Left cardiac atrium (tissue), 4 donors: ENCODE data around the gene PPP1R1C. TPM values are rescaled to one million over a fixed set of nuclear protein-coding genes. Genes with fewer than 3 reads are reported as not detected.
A peak's percentile ranks its signal among the peaks of the same experiment; 100 is the strongest.

Experiments used
- ATAC-seq, 2 donors: fragments of 200-7000 bp; cut with Tn5 transposase; one replicate each; pipeline ENCODE4 v1.9.1; 2020; ENCODE audit warnings: mild to moderate bottlenecking in 2 of 2, moderate library complexity in 2 of 2
- DNase-seq: peaks from one replicate; pipeline ENCODE4 v3.0.0-alpha.2; 2020
- intact Hi-C, 2 donors: fragments of 100-400 bp; cut with DNase I; formaldehyde crosslinking; loops; one replicate each; pipeline versions ENCODE4 v1.14.1 to v1.15.1; 2022 to 2023
- total RNA-seq, 2 donors: library from RNA; stranded (reverse); fragmentation: NEBNext Ultra II Directional; extraction: Animal tissue kit (Norgen Biotek cat#: 25700); gene quantifications; one replicate each; pipeline ENCODE4 v1.2.1, GENCODE V29; 2021
- donor health status: DM: no; HTN: yes; CAD: no.
- donor health status: DM: no; HTN: yes; CAD: no; lungs with severe emphysema.
- donor health status: DM: yes; HTN: yes; CAD: no.
- donor health status: Dilated cardiomyopathy.

Gene PPP1R1C
- total RNA-seq, 2 donors from 2014 or later, result 5.0 to 5.5 TPM

GRCh38 chr2:182073613-182074012, 88.0 kb downstream of the PPP1R1C start:
- no peak for DNase-seq
- no peak for ATAC-seq
- intact Hi-C loops, result loop anchor here (10.0 kb wide), 2 partner anchors 179 to 329 kb away; partner anchors contain the start of gene ITPRID2 (in 1 of the 2)

DNA sequence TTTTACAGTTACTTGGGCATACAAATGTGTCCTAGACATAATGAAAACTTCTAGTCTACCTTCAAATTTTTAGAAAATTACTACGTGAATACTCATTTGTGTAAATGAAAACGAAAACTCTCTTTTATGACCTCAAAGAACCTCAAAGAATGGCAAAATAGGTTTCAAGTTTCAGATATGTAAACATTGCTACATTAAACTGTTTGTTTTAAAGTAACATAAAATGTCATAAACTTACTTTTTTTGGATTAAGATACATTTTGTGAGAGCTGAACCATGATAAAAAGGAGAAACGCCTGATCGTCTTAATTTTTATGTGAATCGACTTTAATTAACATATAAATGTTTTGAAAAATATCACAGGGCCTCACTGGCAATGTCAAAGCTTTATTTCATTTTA, 91.4 kb downstream of the PPP1R1C start:
- intact Hi-C loops, result loop anchor here (2.0 to 10.0 kb wide), 4 partner anchors 105 to 334 kb away; partner anchors contain the start of gene ITPRID2 (in 1 of the 2)
- ATAC-seq, result no peak
- no peak for DNase-seq

- intact Hi-C loops, result loop anchor here (2.0 to 10.0 kb wide), 4 partner anchors 105 to 335 kb away; partner anchors contain the start of gene ITPRID2 (in 1 of the 2)
- peak; percentile 91 to 98 for ATAC-seq
- DNase-seq, result no peak
These were observed 91.9 kb downstream of the PPP1R1C start for GRCh38 chr2:182077448-182078142.

DNA sequence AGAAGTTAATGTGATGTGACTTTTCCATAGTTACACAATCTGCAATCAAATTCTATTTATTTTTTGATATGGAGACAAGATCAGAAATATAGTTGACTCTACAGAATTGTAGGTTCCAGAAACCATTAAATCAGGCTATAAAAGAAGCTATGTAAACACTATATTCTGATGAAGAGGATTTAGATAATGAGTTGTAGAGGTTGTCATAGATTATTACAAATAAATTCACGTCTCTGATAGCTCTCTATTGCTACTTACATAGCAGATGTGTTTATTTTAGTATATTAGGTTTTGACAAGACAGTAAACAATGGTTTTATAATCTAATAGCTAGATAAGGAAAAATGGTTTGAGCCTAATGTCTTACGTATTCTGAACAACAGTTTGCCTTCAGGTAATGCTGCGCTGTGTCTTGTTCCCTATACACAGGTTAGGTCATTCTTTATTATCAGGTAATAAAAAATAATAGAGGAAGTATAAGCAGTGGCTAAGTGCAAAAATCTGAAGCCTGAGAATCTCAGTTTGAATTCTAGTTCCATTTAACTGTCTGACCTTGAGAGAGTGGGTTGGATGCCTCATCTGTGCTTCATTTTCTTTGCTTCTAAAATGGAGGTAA, 93.4 kb downstream of the PPP1R1C start:
- no peak for DNase-seq
- intact Hi-C loops, result loop anchor here (5.0 to 10.0 kb wide), 3 partner anchors 107 to 334 kb away; partner anchors contain the start of gene ITPRID2 (in 1 of the 2)
- ATAC-seq, result no peak

- ATAC-seq (no peak), DNase-seq (no peak)
- intact Hi-C loops, result no loop called here
These were observed 94.8 kb downstream of the PPP1R1C start for GRCh38 chr2:182080493-182080892.

DNA sequence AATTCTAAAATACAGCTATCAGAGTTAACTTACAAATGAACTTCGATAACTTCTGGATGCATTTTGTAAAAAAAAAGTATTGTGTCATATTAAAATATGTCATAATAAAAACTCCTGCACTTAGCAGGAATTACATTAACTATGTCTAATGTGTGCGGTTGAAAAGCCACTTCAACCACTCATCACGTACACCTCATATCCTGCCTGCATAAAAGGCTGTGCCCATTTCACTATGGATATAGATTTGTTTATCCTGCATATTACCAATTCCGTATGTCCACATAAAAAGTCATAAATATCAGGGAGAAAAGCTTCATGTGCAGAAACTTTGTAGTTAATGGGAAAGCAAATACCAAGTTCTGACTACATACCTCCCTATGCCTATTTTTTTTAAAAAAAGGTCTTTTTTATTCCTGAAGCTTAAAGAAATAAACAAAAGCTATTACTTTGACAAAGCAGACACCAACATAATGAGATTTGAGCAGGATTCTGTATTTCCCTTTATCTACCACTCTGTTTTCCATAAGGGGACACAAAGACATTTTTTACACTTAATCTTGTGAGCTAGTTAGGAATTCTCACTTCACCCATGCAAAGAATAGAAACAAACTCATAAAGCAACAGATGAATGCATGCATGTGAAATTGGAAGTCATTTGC, 96.1 kb downstream of the PPP1R1C start:
- DNase-seq (no peak), ATAC-seq (no peak)
- intact Hi-C loops, result no loop called here

GRCh38 chr2:182088681-182089320, 103.1 kb downstream of the PPP1R1C start:
- ATAC-seq (peak; percentile 14 to 34), DNase-seq (no peak)
- intact Hi-C loops, result no loop called here

- no peak for DNase-seq
- intact Hi-C loops, result no loop called here
- ATAC-seq, result no peak
These were observed 104.8 kb downstream of the PPP1R1C start for GRCh38 chr2:182090486-182090885.

DNA sequence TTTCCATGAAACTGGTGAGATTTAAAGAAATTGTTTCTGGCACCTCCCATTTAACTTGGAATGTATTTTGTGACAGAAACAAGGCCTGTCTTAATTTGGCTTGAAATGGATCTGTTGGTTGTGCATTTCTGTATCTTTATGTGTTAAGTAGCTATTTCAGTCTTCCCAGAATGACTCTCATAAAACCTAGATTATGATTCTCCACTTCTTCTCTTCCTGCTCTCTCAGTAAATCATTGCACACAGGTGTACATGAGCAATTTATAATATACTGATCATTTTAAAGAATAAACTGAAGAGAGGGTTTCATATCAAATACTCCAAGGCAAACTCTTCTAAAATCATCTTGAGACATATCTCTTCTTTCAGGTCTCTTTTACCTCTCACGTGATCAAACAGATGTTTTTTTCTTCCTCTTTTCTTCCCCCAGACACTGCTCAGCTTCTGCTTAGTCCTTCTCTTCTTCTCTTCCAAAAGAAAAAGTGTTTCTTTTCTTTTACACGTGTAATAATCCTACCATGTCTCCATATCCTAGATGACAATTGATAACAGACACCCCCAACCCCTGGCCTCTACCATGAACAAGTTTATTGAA, 112.0 kb downstream of the PPP1R1C start:
- ATAC-seq, result no peak
- intact Hi-C loops, result no loop called here
- no peak for DNase-seq

DNA sequence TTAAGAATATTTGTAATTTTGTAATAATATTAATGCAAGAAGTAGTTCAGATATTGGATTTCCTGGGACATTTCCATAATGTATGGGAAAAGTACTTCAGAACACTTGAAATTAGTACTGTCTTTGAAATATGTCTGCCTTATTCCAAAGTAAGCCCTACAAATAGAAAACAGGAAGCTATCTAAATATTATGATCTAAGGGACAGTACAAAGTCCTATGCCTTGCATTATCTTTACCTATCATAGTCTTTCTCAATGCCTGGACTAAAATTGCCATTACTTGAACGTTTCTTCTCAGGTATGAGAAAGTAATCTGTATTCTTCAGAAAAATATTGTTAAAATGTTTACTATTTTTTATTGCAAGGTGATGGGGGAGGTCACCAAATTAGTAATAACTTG, 113.0 kb downstream of the PPP1R1C start:
- DNase-seq (no peak), ATAC-seq (no peak)
- intact Hi-C loops, result no loop called here

DNA sequence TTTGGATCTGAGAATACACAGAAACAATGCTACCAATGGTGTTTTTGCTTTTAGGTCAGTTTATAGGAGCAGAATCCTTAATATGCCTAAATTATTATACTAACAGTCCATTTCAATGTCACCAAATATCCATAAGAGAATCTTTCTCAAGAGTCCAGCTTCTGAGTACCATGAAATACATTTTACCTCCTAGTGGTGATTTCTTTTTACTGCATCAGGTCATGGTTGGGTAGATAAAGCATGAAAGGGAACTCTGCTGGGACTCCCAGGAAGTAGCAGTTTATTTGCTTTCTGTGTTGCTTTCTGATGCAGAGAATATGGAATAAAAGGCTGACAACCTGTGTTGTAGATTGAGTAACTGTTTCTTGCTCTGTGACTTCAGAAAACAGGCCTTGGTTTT, 115.6 kb downstream of the PPP1R1C start:
- intact Hi-C loops, result no loop called here
- no peak for ATAC-seq
- no peak for DNase-seq

DNA sequence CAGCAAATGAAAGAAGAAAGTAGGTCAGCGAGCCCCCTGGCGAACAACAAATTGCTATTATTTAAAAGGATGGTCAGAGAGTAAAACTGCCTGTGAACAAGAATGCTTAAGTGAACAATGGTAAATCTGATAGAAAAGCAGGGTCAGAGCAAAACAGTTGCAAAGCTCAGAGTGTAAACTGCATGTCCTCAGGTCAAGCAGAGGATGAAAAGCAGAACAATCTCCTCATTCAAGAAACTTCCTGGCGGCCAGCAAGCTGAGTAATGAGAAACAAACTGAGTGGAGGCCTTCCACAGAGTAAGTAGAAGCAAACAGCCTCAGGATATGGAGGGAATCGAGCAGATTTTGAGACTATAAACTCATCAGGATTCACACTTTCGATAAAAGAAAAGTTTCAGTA, 117.9 kb downstream of the PPP1R1C start:
- intact Hi-C loops, result no loop called here
- DNase-seq (no peak), ATAC-seq (peak in 1 of 2 donors; percentile 30)

GRCh38 chr2:182110347-182110746, 124.7 kb downstream of the PPP1R1C start:
- DNase-seq, result no peak
- ATAC-seq, result no peak
- intact Hi-C loops, result no loop called here

GRCh38 chr2:182113334-182113733, 127.7 kb downstream of the PPP1R1C start:
- ATAC-seq (no peak), DNase-seq (no peak)
- intact Hi-C loops, result no loop called here

GRCh38 chr2:182115258-182115657, 129.6 kb downstream of the PPP1R1C start:
- ATAC-seq (no peak), DNase-seq (no peak)

DNA sequence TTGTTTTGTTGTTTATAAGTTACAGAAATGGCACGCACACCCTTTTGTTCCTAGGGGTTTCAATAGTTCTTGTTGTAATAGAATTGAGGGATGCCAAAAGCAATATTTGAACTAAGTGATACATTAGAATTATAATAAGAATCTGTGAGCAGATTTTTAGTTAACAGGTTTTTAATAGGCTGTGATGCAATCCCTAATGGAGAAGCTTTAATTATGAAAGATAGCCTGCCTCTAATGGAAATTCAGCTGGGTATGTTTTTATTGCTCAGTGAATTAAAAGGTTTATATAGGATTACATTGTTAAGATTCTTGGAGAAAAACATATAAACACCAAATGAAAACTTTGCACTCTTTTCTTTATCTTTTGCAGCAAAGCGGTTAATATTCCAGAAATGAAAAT, 131.1 kb downstream of the PPP1R1C start:
- DNase-seq, result no peak
- intact Hi-C loops, result no loop called here
- no peak for ATAC-seq

More at GRCh38 chr2:182115258-182115657, 129.6 kb downstream of the PPP1R1C start:
- intact Hi-C loops, result no loop called here

DNA sequence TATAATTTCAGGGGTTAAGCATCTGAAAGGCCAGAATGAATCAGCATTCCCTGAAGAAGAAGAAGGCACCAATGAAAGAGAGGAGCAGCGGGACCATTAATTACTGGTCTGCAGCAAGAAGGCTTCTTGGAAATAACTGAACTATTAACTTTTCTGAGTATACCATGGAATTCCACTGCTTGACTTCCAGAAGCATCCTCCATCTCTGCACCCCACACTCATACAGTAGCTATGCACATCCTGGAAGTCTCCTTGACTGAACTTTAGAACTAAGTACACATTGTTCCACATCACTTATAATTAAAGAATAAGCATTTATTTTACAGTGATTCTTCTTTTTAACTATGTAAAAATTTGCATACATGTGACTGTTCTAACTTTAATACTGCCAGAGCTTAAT, 131.5 kb downstream of the PPP1R1C start:
- DNase-seq (no peak), ATAC-seq (no peak)
- intact Hi-C loops, result no loop called here

DNA sequence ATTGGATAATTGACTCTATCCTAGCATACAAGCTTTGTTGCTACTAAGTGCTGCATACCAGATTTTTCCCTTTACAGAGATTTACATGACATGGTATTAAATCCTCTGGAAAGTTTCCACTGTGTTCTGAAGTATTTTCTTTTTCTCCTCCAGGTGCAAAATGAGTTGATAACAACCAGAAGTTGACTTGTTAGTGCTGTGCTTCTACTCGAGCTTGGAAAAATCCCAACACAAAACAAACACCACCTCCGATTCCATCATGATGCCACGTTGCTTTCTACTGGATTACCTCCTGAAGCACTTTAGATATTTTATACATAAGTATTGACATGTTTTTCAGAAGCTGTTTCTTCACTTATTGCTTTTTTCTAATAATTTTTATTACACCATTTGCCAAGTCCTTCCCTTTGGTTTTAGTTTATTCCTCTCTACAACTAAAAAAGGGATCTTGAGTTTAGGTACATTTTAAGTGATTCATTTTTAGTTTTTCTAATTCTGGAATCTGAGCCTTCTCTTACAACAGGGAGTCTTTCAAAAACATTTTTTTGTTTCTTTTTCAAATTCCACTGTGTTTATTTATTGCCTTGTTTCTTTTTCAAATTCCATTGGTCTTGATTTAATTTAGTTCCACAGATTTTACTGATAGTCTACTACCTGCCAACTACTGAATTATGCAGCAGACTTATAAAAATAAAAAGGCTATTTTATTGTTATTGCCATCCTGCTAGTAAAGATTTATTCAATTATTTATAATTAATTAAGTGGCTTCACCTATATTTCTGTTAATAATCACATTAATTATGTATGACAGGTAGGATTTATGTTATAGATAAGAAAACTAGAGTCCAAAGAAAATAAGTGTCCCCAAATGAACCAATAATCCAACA, 143.4 kb downstream of the PPP1R1C start:
- DNase-seq (no peak), ATAC-seq (no peak)
- intact Hi-C loops, result no loop called here
